K562 (cell line): ENCODE data around the gene TECPR1. TPM values are rescaled to one million over a fixed set of nuclear protein-coding genes. Genes with fewer than 3 reads are reported as not detected.

Experiments
- ATAC-seq: fragments of 200-7000 bp; cut with Tn5 transposase; 3 replicates; pipeline ENCODE4 v1.9.1; 2020; ENCODE audit warnings: moderate library complexity
- BruUV-seq: library from RNA; stranded (reverse); fragments of 400-500 nt; replicated peaks from 2 replicates; lab custom pipeline; 2021; lab: Mats Ljungman, UMichigan
- CTCF ChIA-PET: fragments of 300-600 bp; formaldehyde crosslinking; extraction: SDS; loops from one replicate; lab custom pipeline; 2021; ENCODE audit warnings: low intra/inter-chr PET ratio; lab: Yijun Ruan, JAX
- POLR2A ChIA-PET: fragments of 300-600, 350-650 bp; sonication (Branson Sonifier 250); formaldehyde crosslinking; extraction: SDS; loops from one replicate; lab custom pipeline; 2021; ENCODE audit warnings: antibody characterized with exemption, inconsistent platforms; lab: Yijun Ruan, JAX
- DNase-seq, 4 experiments: peaks; one replicate each; pipeline versions ENCODE4 v3.0.0 to v3.0.0-alpha.2; 2011 to 2018; ENCODE audit warnings: low spot score in 3 of 4, mixed read lengths in 3 of 4; ENCODE audit errors: extremely low read depth in 1 of 4
- FAIRE-seq: peaks from 2 replicates; lab custom pipeline; 2011; peaks lifted over from hg19 to GRCh38; lab: Jason Lieb, UNC
- H2AFZ ChIP-seq: 2 replicates; pipeline ENCODE4 v1.6.0; 2011; ENCODE audit warnings: low read depth, low read length, control low read depth, inconsistent platforms
- H3K27ac ChIP-seq: fragments of 200-600 bp; 3 replicates; pipeline ENCODE4 v1.8.0; 2011; ENCODE audit warnings: low read depth, mild to moderate bottlenecking, control low read depth, inconsistent platforms, low read length, moderate library complexity, mixed read lengths; ENCODE audit errors: extremely low read depth
- H3K27me3 ChIP-seq, 2 experiments: fragments of 300-600 bp in 1 of 2; 2 replicates in 1 of 2; 3 replicates in 1 of 2; pipeline versions ENCODE4 v1.6.0 to v1.8.0; 2011; ENCODE audit warnings: inconsistent platforms in 2 of 2, low read length in 2 of 2, mild to moderate bottlenecking in 1 of 2, mixed read lengths in 1 of 2, moderate library complexity in 1 of 2; ENCODE audit not compliant: control insufficient read depth in 2 of 2, insufficient read depth in 2 of 2
- H3K36me3 ChIP-seq: fragments of 300-600 bp; 3 replicates; pipeline ENCODE4 v1.8.0; 2011; ENCODE audit warnings: mild to moderate bottlenecking, low read length, inconsistent platforms; ENCODE audit not compliant: control insufficient read depth, insufficient read depth
- H3K4me1 ChIP-seq, 2 experiments: fragments of 200-600 bp in 1 of 2; replicated peaks in 1 of 2; 2 replicates in 1 of 2; 3 replicates in 1 of 2; pipeline versions ENCODE4 v1.5.1 to v1.8.0; 2011; ENCODE audit warnings: inconsistent platforms in 2 of 2, low read length in 2 of 2, mild to moderate bottlenecking in 1 of 2, mixed read lengths in 1 of 2, moderate library complexity in 1 of 2; ENCODE audit not compliant: control insufficient read depth in 2 of 2, insufficient read depth in 2 of 2
- H3K4me2 ChIP-seq: 2 replicates; pipeline ENCODE4 v1.6.1; 2011; ENCODE audit warnings: low read length, control low read depth, inconsistent platforms, mixed read lengths; ENCODE audit not compliant: insufficient read depth
- H3K4me3 ChIP-seq: fragments of 200-600 bp; sonication (generic), shearing (Covaris generic); 2 replicates; pipeline ENCODE4 v1.5.1; 2016; ENCODE audit warnings: control low read depth, inconsistent platforms
- H3K79me2 ChIP-seq: fragments of 200-600 bp; 3 replicates; pipeline ENCODE4 v1.8.0; 2011; ENCODE audit warnings: low read length, inconsistent platforms; ENCODE audit not compliant: control insufficient read depth, insufficient read depth
- H3K9ac ChIP-seq, 2 experiments: 2 replicates each; pipeline versions ENCODE4 v1.6.0 to v1.6.1; 2011; ENCODE audit warnings: low read depth in 2 of 2, low read length in 2 of 2, control low read depth in 1 of 2, inconsistent platforms in 1 of 2, mild to moderate bottlenecking in 1 of 2, mixed read lengths in 1 of 2; ENCODE audit not compliant: insufficient read depth in 1 of 2
- H3K9me1 ChIP-seq: one replicate; pipeline ENCODE4 v1.6.0; 2011; ENCODE audit warnings: inconsistent platforms, mild to moderate bottlenecking, low read length, moderate library complexity; ENCODE audit not compliant: control insufficient read depth, insufficient read depth
- H3K9me3 ChIP-seq: replicated peaks from 2 replicates; pipeline ENCODE4 v1.5.1; 2011; ENCODE audit warnings: low read depth, low read length, inconsistent platforms; ENCODE audit not compliant: control insufficient read depth, insufficient read depth
- H4K20me1 ChIP-seq: replicated peaks from 2 replicates; pipeline ENCODE4 v1.6.1; 2011; ENCODE audit warnings: low read length, inconsistent platforms, mixed read lengths; ENCODE audit not compliant: control insufficient read depth, insufficient read depth
- CSDE1 ChIP-seq, 2 experiments: fragments of 450-650 bp; IDR thresholded peaks; 2 replicates each; pipeline ENCODE4 v1.6.1; 2016; ENCODE audit warnings: mild to moderate bottlenecking in 1 of 2
- ESRRA ChIP-seq: fragments of 450-650 bp; IDR thresholded peaks from 2 replicates; pipeline ENCODE4 v1.6.1; 2014; ENCODE audit warnings: low read depth, mild to moderate bottlenecking, moderate library complexity, borderline replicate concordance
- GATA2 ChIP-seq: sonication (generic); formaldehyde crosslinking; IDR thresholded peaks from 2 replicates; pipeline ENCODE4 v1.4.0; 2020; ENCODE audit warnings: mild to moderate bottlenecking, missing genetic modification reagents
- NFIX ChIP-seq: fragments of 250-450 bp; sonication (Bioruptor Pico); IDR thresholded peaks from 2 replicates; pipeline ENCODE4 v1.4.0; 2020; ENCODE audit warnings: low read depth, mild to moderate bottlenecking, moderate library complexity
- RFX1 ChIP-seq: fragments of 450-650 bp; IDR thresholded peaks from 2 replicates; pipeline ENCODE4 v1.6.1; 2016; ENCODE audit warnings: mild to moderate bottlenecking, moderate library complexity
- SMAD2 ChIP-seq: fragments of 150-350 bp; IDR thresholded peaks from 2 replicates; pipeline ENCODE4 v1.6.1; 2014; ENCODE audit warnings: low read depth, mild to moderate bottlenecking, low read length
- SPI1 ChIP-seq: IDR thresholded peaks from 2 replicates; pipeline ENCODE4 v1.6.1; 2011; ENCODE audit warnings: low read depth, low read length, control low read depth, borderline replicate concordance
- ZNF431 ChIP-seq: sonication (generic); formaldehyde crosslinking; IDR thresholded peaks from 2 replicates; pipeline ENCODE4 v1.8.0; 2022; ENCODE audit warnings: mild to moderate bottlenecking, missing genetic modification reagents
- WGBS: fragments of 100-300 bp; shearing (Covaris generic); methylation state at CpG from one replicate; pipeline ENCODE4 v1.1.6; 2016; ENCODE audit warnings: low coverage, mixed read lengths; ENCODE audit not compliant: insufficient coverage; ENCODE audit errors: missing lambda C conversion rate; 5-methylcytosine and 5-hydroxymethylcytosine counted together
- in situ Hi-C: fragments of 300-500 bp; cut with MboI; formaldehyde crosslinking; loops from 4 replicates; pipeline ENCODE4 v1.15.0; 2018; ENCODE audit warnings: inconsistent platforms, mixed read lengths
- intact Hi-C: fragments of 100-400 bp; cut with micrococcal nuclease; formaldehyde crosslinking; loops from 2 replicates; pipeline ENCODE4 v1.14.2; 2022
- polyA plus RNA-seq, 8 experiments: library from polyadenylated mRNA; depleted of rRNA in 4 of 8; stranded (reverse) in 5 of 8; unstranded in 3 of 8; fragments of >200 nt; fragmentation: Nextera tagmentation in 2 of 8; fragmentation: Illumina TruSeq in 1 of 8; extraction: Ambion mirVana in 2 of 8; extraction: Trizol in 1 of 8; gene quantifications; 2 replicates each; pipeline versions ENCODE4 v1.2.1 to v1.2.3, GENCODE V29; 2011 to 2014; ENCODE audit warnings: inconsistent platforms in 1 of 8, missing spikeins in 1 of 8
- total RNA-seq, 7 experiments: library from RNA; depleted of rRNA in 6 of 7; stranded (reverse); fragments of >200 nt in 6 of 7; fragmentation: Illumina TruSeq in 2 of 7; extraction: Trizol in 2 of 7; gene quantifications; 2 replicates each; pipeline versions ENCODE4 v1.2.1 to v1.2.3, GENCODE V29; 2011 to 2021; ENCODE audit warnings: low replicate concordance in 1 of 7
- TF ChIP-seq, protein P1 (sequence below): sonication (generic); formaldehyde crosslinking; IDR thresholded peaks from 2 replicates; pipeline ENCODE4 v1.8.0; 2022; ENCODE audit warnings: missing genetic modification reagents, mild to moderate bottlenecking, moderate library complexity, borderline replicate concordance

The TECPR1 gene
- total and polyA plus RNA-seq, 9 of the 15 experiments (the other 6 are each of a cell fraction or from before 2014, with no cell fraction given): 0.17 to 15.0 (median 2.2) TPM

- no peak overlapping the region for H3K4me3 ChIP-seq
- H2AFZ ChIP-seq: 0 out of 2 replicates have a peak overlapping the region, but pooled peaks have one; percentile 16
- no peaks in the 10 kb centered on the region for H3K9me1 ChIP-seq
- no peaks in the 10 kb centered on the region for H3K9me3 ChIP-seq
- H3K79me2 ChIP-seq: no peaks in the 10 kb centered on the region
- H3K9ac ChIP-seq: no peak overlapping the region
- CTCF ChIA-PET: no interaction called here
- TF ChIP-seq SMAD2 (no peak), ESRRA (no peak), NFIX (CRISPR knock-in tag) (no peak), RFX1 (no peak), SPI1 (no peak), CSDE1 (IDR thresholded peaks at IDR 0.05) (no peak)
- TF ChIP-seq, all 486 proteins: peak for 0
- intact Hi-C loops: no loop called here
- in situ Hi-C loops: no loop called here
- FAIRE-seq (no peak), ATAC-seq (no peak), DNase-seq (no peak)
- H3K36me3 ChIP-seq: no peaks in the 10 kb centered on the region
- no peak overlapping the region for H3K27ac ChIP-seq
- H4K20me1 ChIP-seq: no peaks in the 10 kb centered on the region
- H3K4me1 ChIP-seq: peaks cover 2 to 8% of the 10 kb centered on the region in 2 experiments; a peak in 3 of 5 replicates
- POLR2A ChIA-PET: no interaction called here
- H3K27me3 ChIP-seq: no peaks in the 10 kb centered on the region
- H3K4me2 ChIP-seq: no peak overlapping the region
- no TSS peak for BruUV-seq
- 47% methylated on average over 5 of the region's 5 CpGs for WGBS
These were observed 24.3 kb upstream of the TECPR1 start for GRCh38 chr7:98276241-98276761.

DNA sequence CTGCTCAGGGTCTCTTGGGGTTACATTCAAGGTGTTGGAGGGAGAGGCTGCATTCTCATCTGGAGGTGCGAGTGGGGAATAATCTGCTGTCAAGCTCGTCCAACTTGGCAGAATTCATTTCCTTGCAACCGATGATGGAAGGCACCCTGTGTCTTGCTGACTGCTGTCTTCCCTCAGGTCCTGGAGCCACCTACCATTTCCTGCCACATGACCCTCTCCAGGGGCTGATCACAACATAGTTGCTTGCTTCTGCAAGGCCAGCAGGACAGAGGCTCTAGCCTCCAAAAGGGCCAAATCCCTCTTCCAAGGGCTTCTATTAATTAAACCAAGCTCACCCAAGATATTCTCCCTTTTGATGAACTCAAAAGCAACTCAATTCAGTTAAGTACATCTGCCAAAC lies 15.3 kb upstream of the TECPR1 start:
- Histone ChIP-seq H4K20me1 (no peaks in the 10 kb centered on the region), H3K36me3 (no peaks in the 10 kb centered on the region), H3K79me2 (no peaks in the 10 kb centered on the region), H3K9me1 (no peaks in the 10 kb centered on the region), H2AFZ (no peak overlapping the region), H3K27ac (no peak overlapping the region), H3K4me2 (no peak overlapping the region), H3K4me3 (no peak overlapping the region), H3K9ac (no peak overlapping the region), H3K9me3 (no peaks in the 10 kb centered on the region), H3K4me1 (peaks cover 0 to 4% of the 10 kb centered on the region in 2 experiments; a peak in 2 of 5 replicates), H3K27me3 (no peaks in the 10 kb centered on the region)
- DNase-seq: no peak
- no TSS peak for BruUV-seq
- in situ Hi-C loops: no loop called here
- no peak for FAIRE-seq
- TF ChIP-seq, protein P1, sequence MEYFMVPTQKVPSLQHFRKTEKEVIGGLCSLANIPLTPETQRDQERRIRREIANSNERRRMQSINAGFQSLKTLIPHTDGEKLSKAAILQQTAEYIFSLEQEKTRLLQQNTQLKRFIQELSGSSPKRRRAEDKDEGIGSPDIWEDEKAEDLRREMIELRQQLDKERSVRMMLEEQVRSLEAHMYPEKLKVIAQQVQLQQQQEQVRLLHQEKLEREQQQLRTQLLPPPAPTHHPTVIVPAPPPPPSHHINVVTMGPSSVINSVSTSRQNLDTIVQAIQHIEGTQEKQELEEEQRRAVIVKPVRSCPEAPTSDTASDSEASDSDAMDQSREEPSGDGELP: no peak
- TF ChIP-seq ZNF431 (CRISPR knock-in tag) (no peak), GATA2 (CRISPR knock-in tag) (no peak)
- 51% methylated on average over 3 of the region's 3 CpGs for WGBS
- CTCF ChIA-PET: no interaction called here
- POLR2A ChIA-PET: no interaction called here
- no peak for ATAC-seq
- intact Hi-C loops: no loop called here
